Stimulated activated naive CD8-positive, alpha-beta T cell treated with anti-CD3 and anti-CD28 coated beads, Interleukin-15, amount 100 ng/mL, for 72 hours (primary cell): Measurements from ENCODE around the gene CHI3L2.

Experiments
- ATAC-seq: fragments of 150-1000 bp; cut with Tn5 transposase; 2 replicates; pipeline ENCODE4 v1.10.0; 2021; ENCODE audit warnings: mild to moderate bottlenecking, moderate library complexity
- DNase-seq, 2 donors: peaks; one replicate each; pipeline ENCODE4 v3.0.0; 2021 to 2022
- H3K27ac Mint-ChIP-seq, 2 donors: one replicate each; pipeline ENCODE4 v1.8.0; 2022; ENCODE audit warnings: mild to moderate bottlenecking in 2 of 2, mixed read lengths in 2 of 2, moderate library complexity in 2 of 2
- H3K27me3 Mint-ChIP-seq: one replicate; pipeline ENCODE4 v1.8.0; 2022; ENCODE audit warnings: mixed read lengths
- H3K4me1 Mint-ChIP-seq: one replicate; pipeline ENCODE4 v1.8.0; 2022; ENCODE audit warnings: mild to moderate bottlenecking, mixed read lengths
- H3K4me3 Mint-ChIP-seq, 2 donors: one replicate each; pipeline ENCODE4 v1.8.0; 2022; ENCODE audit warnings: mild to moderate bottlenecking in 2 of 2, mixed read lengths in 2 of 2, moderate library complexity in 1 of 2
- H3K9me3 Mint-ChIP-seq, 2 donors: one replicate each; pipeline ENCODE4 v1.8.0; 2022; ENCODE audit warnings: mixed read lengths in 2 of 2

CHI3L2 gene

DNA sequence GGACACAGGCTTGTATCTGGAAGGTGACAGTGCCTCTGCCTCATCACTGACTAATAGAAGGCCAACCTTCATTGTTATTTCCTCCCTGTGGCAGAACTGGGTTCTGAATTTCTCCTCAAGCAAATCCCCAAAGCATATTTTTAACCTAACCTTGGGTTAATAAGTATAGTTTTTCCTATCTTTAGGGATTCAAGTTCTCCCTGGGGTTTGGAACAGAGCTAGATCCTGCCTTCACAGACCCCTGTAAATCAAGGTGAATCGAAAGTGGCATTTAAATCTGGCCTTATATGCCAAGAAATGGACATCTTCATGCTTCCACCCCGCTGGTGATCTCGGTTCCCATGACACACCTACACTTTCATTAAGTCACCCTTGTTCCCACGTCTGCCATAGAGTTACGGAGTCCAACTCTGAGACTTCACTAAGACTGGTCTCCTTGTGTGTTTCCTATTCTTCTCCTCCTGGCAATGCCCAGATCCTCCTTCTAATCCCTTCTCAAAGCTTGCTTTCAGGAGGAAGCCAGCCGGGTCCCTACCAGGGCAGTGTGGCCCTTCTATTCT lies 4.3 kb upstream of the CHI3L2 start:
- ATAC-seq (no peak), DNase-seq (no peak)
- Mint-ChIP-seq H3K4me1 (peaks cover 100% of the 10 kb centered on the region), H3K27ac (peak overlapping the region; percentile 86 to 97), H3K4me3 (peak overlapping the region; percentile 89 to 92), H3K27me3 (no peaks in the 10 kb centered on the region), H3K9me3 (peaks cover 1% of the 10 kb centered on the region in 2 donors)

DNA sequence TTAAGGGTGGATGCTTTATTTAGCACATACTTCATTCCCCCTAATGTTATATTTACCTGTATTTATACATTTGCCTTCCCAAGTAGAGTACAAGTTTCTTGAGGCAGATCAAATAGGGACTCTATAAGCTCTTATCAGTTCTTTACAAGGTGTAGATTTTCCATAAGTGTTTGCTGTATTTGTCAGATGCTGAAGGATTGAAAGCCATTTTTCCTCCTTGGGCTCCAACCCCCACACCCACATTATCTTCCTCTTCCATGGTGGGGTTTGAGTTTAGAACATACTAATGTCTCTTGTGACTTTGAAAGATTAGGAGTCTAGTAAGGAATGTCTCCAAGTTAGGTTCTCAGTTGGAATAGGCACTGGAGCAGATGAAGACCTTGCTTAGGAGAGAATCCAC lies 2.4 kb upstream of the CHI3L2 start:
- Mint-ChIP-seq H3K9me3 (no peaks in the 10 kb centered on the region), H3K4me3 (peak overlapping the region; percentile 70 to 86), H3K27me3 (no peaks in the 10 kb centered on the region), H3K4me1 (peaks cover 92% of the 10 kb centered on the region), H3K27ac (peak overlapping the region; percentile 86 to 90)
- no peak for ATAC-seq
- DNase-seq, result no peak

DNA sequence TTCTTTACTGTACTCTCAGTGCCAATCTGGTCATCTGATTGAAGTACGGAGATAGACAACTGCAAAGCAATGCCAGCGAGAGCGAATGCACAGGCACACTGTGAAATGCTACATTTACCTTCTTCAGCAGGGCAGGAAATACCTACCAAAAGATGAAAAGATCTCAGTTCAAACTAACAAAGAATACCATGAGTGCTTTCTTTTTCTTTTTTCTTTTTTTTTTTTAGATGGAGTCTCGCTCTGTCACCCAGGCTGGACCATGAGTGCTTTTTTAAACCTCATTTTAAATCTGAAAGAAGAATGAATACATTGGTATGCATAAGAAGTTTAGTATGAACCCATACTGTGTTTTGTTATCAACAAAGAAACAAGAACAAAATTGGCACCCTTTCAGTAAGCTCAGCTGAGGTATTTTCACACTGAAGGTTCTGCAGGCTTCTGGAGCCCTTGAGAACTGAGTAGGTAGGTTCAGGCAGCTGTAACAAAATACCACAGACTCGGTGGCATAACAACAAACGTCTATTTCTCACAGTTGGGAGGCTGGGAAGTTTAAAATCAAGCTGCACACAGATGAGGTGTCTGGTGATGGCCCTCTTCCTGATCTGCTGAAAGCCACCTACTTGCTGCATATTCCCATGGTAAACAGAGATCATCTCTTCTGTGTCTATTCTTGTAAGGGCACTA lies 1.7 kb upstream of the CHI3L2 start:
- no peak for DNase-seq
- no peaks in the 10 kb centered on the region for H3K27me3 Mint-ChIP-seq
- no peak for ATAC-seq
- peak overlapping the region; percentile 70 to 86 for H3K4me3 Mint-ChIP-seq
- H3K9me3 Mint-ChIP-seq, result no peaks in the 10 kb centered on the region
- peaks cover 92% of the 10 kb centered on the region for H3K4me1 Mint-ChIP-seq
- peak overlapping the region; percentile 86 to 90 for H3K27ac Mint-ChIP-seq

DNA sequence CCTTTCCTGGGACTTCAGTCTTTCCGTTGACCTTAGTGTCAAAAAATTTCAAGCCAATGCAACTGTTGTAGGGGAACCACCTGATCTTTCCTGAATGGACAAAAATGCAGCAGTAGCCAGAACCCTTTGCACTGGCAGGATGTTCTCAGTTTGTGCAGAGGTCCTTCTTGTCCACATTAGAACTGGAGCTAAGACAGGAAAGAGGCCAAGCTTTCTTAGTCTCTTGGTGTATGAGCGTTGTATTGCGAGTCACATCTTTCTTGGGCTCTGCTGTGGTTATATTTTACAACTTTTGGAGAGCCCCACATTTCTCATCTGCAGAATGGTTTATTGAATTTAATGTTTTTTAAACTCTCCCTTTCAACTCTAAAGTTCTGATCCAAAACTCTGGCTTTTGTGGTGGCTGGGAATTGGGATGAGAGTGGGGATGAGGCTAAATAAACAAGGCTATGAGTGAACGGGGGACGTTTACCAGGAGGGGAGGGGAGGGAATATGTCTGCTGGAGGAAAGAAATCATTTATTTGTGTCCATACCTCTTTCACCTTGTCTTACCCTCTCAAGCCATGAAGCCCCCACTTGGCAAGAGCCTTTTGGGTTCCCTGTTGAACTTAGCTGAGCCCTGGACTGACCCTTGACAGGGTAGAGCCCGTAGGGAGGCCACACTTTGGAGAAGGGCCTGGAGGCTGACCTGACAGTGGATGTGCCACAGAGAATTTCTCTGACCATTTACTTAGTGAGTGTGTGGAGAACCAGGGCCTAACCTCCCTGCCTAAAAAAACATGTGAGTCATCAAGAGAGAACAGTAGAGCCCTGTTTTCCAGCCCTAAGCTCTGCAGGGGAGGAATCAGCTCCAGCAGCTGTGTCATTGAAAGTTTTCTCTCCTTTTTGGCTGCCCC lies 586 bp downstream of the CHI3L2 start:
- no peaks in the 10 kb centered on the region for H3K9me3 Mint-ChIP-seq
- no peaks in the 10 kb centered on the region for H3K27me3 Mint-ChIP-seq
- H3K4me3 Mint-ChIP-seq, result peak overlapping the region; percentile 46 to 65
- peak; percentile 75 for ATAC-seq
- DNase-seq, result no peak
- H3K27ac Mint-ChIP-seq, result peak overlapping the region; percentile 45 to 84
- H3K4me1 Mint-ChIP-seq, result peaks cover 91% of the 10 kb centered on the region

DNA sequence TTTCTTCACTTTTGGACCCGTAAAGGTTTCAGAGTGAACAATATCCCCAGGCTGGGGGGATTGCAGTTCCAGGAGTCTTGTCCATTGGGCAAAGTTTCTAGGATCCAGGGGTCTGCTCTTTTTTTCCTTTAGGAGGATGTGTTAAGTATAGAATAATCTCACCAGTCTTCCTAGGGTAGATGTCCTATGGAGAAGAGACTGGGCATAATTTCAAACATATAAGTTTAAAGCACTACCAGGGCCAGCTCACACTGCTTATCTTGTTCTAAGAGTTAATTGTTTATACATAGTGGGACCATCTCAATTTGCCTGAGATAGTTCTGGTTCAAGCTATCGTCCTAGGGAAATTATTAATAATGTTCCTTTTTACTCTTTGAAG lies 1.2 kb downstream of the CHI3L2 start:
- Mint-ChIP-seq H3K27me3 (no peaks in the 10 kb centered on the region), H3K4me3 (peak overlapping the region in 1 of 2 donors; percentile 28)

DNA sequence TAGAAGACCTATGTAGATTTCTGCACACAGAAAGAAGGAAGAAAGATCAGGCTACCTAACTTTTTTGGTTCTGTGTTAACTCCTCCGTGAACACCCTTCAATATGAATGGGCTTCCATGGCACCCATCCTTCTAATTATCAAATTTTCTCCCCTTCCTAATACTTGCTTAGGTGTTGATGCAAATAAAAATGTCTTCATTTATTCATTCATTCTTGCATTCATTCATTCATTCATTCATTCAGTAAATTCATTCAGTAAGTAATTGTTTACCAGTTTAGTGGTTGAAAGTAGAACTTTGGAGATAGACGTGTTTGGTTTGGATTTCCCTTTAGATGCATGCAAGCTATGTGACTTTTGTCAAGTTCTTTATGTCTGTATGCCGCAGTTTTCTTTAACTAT lies 4.6 kb downstream of the CHI3L2 start:
- DNase-seq (no peak), ATAC-seq (no peak)
- Mint-ChIP-seq H3K27me3 (no peaks in the 10 kb centered on the region), H3K27ac (no peak overlapping the region), H3K4me1 (peaks cover 50% of the 10 kb centered on the region), H3K9me3 (no peaks in the 10 kb centered on the region), H3K4me3 (peak overlapping the region in 1 of 2 donors; percentile 30)

More for the DNA sequence above, 1.2 kb downstream of the CHI3L2 start:
- Mint-ChIP-seq H3K4me1 (peaks cover 84% of the 10 kb centered on the region), H3K9me3 (no peaks in the 10 kb centered on the region), H3K27ac (peak overlapping the region in 1 of 2 donors; percentile 45)
- DNase-seq (no peak), ATAC-seq (no peak)

DNA sequence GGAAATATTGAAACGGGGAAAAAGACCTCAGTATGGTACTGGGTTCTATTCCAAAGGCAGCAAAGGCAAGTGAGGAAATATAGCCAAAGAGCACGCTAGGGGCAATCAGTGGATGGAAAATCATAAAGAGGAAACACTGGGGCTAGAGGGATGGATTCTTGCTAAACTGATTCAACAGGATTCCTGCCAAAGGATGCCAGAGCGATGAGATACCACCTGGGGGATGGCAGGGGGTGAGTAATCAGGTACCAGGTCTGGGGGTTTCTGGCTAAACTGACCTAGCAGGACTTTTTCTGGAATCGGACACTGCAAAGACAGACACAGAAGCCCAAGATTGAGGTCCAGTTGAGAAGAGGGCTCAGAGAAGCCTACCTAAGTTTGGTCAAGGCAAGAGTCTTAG lies 6.7 kb downstream of the CHI3L2 start:
- no peaks in the 10 kb centered on the region for H3K27me3 Mint-ChIP-seq
- H3K9me3 Mint-ChIP-seq, result no peaks in the 10 kb centered on the region
- no peak for DNase-seq
- H3K27ac Mint-ChIP-seq, result no peak overlapping the region
- no peak overlapping the region for H3K4me3 Mint-ChIP-seq
- peaks cover 34% of the 10 kb centered on the region for H3K4me1 Mint-ChIP-seq
- no peak for ATAC-seq

DNA sequence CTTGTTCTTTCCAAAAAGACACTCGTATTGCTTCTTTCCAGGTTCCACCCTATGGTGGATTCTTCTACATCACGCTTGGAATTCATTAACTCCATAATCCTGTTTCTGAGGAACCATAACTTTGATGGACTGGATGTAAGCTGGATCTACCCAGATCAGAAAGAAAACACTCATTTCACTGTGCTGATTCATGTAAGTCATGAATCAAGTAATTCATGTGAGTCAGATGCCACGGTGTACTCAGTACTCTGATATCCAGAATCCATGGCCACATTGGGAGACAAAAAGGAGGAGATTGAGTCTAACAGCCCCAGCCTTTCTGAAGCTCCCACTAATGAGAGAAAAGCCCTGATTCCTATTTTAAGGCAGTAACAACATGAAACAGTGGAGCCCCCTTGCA lies 7.4 kb downstream of the CHI3L2 start:
- peaks cover 31% of the 10 kb centered on the region for H3K4me1 Mint-ChIP-seq
- ATAC-seq (no peak), DNase-seq (no peak)
- no peak overlapping the region for H3K4me3 Mint-ChIP-seq
- no peak overlapping the region for H3K27ac Mint-ChIP-seq
- no peaks in the 10 kb centered on the region for H3K27me3 Mint-ChIP-seq
- H3K9me3 Mint-ChIP-seq, result no peaks in the 10 kb centered on the region

DNA sequence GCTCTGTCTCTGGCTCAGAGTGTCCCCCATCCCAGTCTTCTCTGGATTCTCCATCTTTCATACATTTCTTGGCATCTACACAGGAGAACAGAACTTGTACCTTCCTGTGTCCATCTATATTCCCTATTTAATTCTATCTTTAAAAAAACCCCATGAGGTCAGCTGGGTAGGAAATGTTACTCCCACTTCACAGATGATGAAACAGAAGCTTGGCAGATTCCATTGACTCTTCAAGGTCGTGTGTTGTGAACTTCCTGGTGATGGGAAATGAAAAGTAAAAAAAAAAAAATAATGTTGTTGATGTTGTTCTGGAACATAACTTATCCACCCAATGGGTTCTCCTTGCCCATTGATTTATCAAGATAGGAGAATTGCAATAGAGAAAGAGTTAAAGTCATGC lies 8.9 kb downstream of the CHI3L2 start:
- H3K27ac Mint-ChIP-seq, result no peak overlapping the region
- H3K9me3 Mint-ChIP-seq, result no peaks in the 10 kb centered on the region
- H3K4me3 Mint-ChIP-seq, result no peak overlapping the region
- no peak for ATAC-seq
- H3K4me1 Mint-ChIP-seq, result peaks cover 16% of the 10 kb centered on the region
- no peaks in the 10 kb centered on the region for H3K27me3 Mint-ChIP-seq
- no peak for DNase-seq

DNA sequence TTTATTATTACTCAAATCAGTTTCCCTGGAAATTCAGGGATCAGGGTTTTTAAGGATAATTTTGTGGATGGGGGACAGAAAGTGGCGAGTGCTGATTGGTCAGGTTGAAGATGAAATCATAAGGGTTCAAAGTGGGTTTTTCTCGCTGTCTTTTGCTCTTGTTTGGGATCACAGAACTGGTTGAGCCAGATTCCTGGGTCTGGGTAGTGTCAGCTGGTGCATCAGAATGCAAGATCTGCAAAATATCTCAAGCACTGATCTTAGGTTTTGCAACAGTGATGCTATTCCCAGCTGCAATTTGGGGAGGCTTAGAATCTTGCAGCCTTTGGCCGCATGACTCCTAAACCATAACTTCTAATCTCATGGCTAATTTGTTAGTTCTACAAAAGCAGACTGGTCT lies 9.3 kb downstream of the CHI3L2 start:
- DNase-seq (no peak), ATAC-seq (no peak)
- Mint-ChIP-seq H3K4me3 (no peak overlapping the region), H3K9me3 (no peaks in the 10 kb centered on the region), H3K4me1 (peaks cover 12% of the 10 kb centered on the region), H3K27ac (no peak overlapping the region), H3K27me3 (no peaks in the 10 kb centered on the region)

DNA sequence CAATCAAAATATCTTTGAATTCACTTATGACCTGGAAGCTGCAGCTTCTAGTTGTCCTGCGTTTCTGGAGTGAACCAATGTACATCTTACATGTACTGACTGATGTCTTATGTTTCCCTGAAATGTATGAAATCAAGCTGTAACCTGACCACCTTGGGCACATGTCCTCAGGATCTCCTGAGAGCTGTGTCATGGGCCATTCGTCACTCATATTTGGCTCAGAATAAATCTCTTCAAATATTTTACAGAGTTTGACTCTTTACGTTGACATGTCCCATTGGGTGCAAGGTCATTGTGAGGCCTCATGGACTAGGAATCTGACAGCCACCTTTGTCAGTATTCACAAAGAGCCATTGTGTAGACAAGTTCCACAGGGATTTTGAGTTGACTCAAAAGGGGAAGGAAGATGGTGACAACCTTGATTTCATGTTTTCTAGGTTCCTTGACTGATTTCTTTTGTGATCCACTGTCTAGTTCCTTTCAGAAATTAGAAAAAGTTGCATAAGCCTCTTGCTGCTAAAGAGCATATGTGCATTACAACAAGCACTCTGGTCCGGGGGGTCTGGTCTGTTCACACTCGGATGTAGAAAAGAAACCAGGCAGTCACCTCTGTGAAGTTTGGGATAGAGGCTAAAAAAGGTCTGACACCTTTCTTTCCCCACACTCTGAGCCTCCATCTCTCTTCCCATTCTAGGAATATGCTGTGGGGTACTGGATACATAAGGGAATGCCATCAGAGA lies 10.7 kb downstream of the CHI3L2 start:
- H3K9me3 Mint-ChIP-seq, result no peaks in the 10 kb centered on the region
- no peaks in the 10 kb centered on the region for H3K27me3 Mint-ChIP-seq
- ATAC-seq (no peak), DNase-seq (no peak)
- H3K4me1 Mint-ChIP-seq, result no peaks in the 10 kb centered on the region
- H3K27ac Mint-ChIP-seq, result no peak overlapping the region
- H3K4me3 Mint-ChIP-seq, result no peak overlapping the region

DNA sequence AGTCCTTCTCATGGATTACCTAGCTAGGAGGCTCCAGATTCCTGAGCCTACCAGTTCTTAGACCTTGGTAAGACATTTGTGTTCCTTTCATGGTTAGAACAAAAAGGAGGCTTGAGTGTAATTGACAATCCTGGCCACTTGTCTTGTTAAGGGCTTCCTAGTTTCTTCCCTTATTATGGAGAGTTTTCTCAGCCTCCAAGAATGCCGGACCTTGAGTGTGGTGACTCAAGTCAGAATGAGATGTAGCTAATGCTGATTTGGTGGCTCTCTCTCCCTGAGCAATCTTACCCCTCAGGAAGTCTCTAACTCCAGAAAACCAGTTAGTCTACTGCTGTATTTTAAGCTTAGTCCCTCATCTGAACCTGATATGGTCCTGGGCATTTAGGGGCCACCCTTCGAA lies 14.3 kb downstream of the CHI3L2 start:
- Mint-ChIP-seq H3K9me3 (no peaks in the 10 kb centered on the region), H3K4me3 (no peak overlapping the region), H3K27ac (no peak overlapping the region), H3K4me1 (no peaks in the 10 kb centered on the region), H3K27me3 (no peaks in the 10 kb centered on the region)
- DNase-seq (no peak), ATAC-seq (no peak)

DNA sequence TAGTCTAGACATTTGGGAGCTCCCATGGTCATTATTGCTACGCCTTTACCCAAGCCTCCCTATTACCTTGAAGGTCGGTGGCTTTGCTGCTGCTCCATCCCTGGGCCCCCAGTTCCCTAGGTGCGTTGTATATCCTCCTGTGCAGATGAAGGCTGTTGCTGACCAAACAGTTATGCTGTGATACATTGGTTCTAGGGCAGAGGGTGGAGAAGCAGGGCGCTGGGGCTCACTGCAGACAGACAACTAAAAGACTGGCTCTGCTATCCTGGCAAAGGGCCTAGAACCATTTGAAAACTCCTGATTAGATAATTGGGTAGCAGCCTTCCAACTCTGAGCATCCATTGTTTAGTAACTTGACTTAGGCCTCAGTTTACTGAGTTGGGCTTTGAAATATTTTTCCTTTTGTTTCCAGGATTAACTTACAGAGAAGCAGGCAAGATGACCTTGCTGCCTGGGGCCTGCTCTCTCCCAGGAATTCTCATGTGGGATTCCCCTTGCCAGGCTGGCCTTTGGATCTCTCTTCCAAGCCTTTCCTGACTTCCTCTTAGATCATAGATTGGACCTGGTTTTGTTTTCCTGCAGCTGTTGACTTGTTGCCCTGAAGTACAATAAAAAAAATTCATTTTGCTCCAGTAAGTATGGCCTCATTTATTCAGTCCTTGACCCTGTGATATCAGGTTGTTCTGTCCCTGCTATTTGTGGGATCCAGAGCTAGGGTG lies 15.5 kb downstream of the CHI3L2 start:
- H3K4me1 Mint-ChIP-seq, result no peaks in the 10 kb centered on the region
- ATAC-seq (no peak), DNase-seq (no peak)
- no peak overlapping the region for H3K27ac Mint-ChIP-seq
- H3K4me3 Mint-ChIP-seq, result no peak overlapping the region
- H3K9me3 Mint-ChIP-seq, result no peaks in the 10 kb centered on the region
- no peaks in the 10 kb centered on the region for H3K27me3 Mint-ChIP-seq

DNA sequence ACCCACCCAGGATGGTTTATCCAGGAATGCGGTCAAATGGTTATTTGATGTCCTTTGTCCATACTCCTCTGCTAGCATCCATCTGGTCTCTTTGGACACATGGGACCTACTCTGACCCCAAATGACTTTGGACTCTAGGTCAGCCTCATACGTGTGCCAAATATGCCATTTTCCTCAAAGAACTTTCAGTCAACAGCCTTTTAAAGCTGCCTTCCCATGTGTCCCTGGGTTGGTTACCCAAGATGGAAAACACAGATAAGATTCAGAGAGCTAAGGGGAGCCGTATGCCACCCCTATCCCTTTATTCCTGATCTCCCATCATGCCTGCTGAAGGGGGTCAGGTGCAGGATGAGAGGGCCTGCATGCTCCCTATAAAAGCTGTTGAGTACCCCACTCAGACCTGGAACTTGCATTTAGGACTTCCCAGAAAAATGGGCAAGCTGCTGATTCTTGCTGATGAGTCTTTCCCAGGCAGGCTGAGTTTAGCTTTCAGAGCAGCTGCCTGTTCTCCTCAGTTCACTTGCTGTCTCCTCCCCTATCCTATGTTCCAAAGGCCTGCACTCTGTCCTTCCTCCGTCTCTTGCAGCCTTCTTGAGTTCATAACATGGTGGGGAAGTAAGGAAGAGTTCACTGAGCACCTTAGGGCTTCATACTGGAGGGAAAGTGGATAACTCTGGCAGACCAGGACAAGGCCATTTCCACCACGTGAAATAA lies 19.8 kb downstream of the CHI3L2 start:
- no peak overlapping the region for H3K4me3 Mint-ChIP-seq
- H3K27me3 Mint-ChIP-seq, result no peaks in the 10 kb centered on the region
- H3K27ac Mint-ChIP-seq, result peak overlapping the region in 1 of 2 donors; percentile 55
- ATAC-seq, result no peak
- no peak for DNase-seq
- H3K4me1 Mint-ChIP-seq, result peaks cover 15% of the 10 kb centered on the region
- H3K9me3 Mint-ChIP-seq, result no peaks in the 10 kb centered on the region
